Smooth muscle cell of the brain vasculature (primary cell): ENCODE measurements around the gene IL12RB1.
"Not testable (repeated sequence)": the region's sequence is repeated elsewhere in the genome, so short reads cannot be mapped to it uniquely, and the experiment has no call there.

Experiments
- DNase-seq: peaks from one replicate; pipeline ENCODE4 v3.0.0-alpha.2; 2012; ENCODE audit warnings: low read depth, low spot score

The IL12RB1 gene

GRCh38 chr19:18089726-18090125 lies 3.0 kb upstream of the IL12RB1 start:
- DNase-seq: no peak

- not testable (repeated sequence) for DNase-seq
These were observed 2.4 kb upstream of the IL12RB1 start for GRCh38 chr19:18089096-18089541.

GRCh38 chr19:18085702-18086457 lies 854 bp downstream of the IL12RB1 start:
- DNase-seq: no peak

- DNase-seq: no peak
These were observed 2.6 kb downstream of the IL12RB1 start for GRCh38 chr19:18083929-18084684.

- DNase-seq: no peak
These were observed 12.5 kb downstream of the IL12RB1 start for GRCh38 chr19:18074192-18074591.

- no peak for DNase-seq
These were observed 13.5 kb downstream of the IL12RB1 start for GRCh38 chr19:18073197-18073596.

- DNase-seq: no peak
These were observed 14.4 kb downstream of the IL12RB1 start for GRCh38 chr19:18072335-18072734.

GRCh38 chr19:18070181-18070580 lies 16.6 kb downstream of the IL12RB1 start:
- no peak for DNase-seq

GRCh38 chr19:18069383-18069782 lies 17.4 kb downstream of the IL12RB1 start:
- DNase-seq: no peak

GRCh38 chr19:18068395-18068794 lies 18.3 kb downstream of the IL12RB1 start:
- no peak for DNase-seq

GRCh38 chr19:18065173-18065495 lies 21.6 kb downstream of the IL12RB1 start:
- DNase-seq: no peak

- no peak for DNase-seq
These were observed 23.3 kb downstream of the IL12RB1 start for GRCh38 chr19:18063463-18063862.

- no peak for DNase-seq
These were observed 24.7 kb downstream of the IL12RB1 start for GRCh38 chr19:18062028-18062427.

- DNase-seq: no peak
These were observed 26.3 kb downstream of the IL12RB1 start for GRCh38 chr19:18060472-18060871.

- DNase-seq: no peak
These were observed 26.8 kb downstream of the IL12RB1 start for GRCh38 chr19:18059902-18060301.

GRCh38 chr19:18059297-18059696 lies 27.4 kb downstream of the IL12RB1 start:
- DNase-seq: no peak

- peak; percentile 64 for DNase-seq
These were observed 28.3 kb downstream of the IL12RB1 start for GRCh38 chr19:18058208-18059009.

GRCh38 chr19:18057557-18057956 lies 29.2 kb downstream of the IL12RB1 start:
- DNase-seq: no peak

GRCh38 chr19:18055967-18056366 lies 30.8 kb downstream of the IL12RB1 start:
- no peak for DNase-seq

GRCh38 chr19:18053576-18054219 lies 33.0 kb downstream of the IL12RB1 start:
- DNase-seq: no peak

GRCh38 chr19:18051887-18052286 lies 34.8 kb downstream of the IL12RB1 start:
- no peak for DNase-seq

GRCh38 chr19:18049385-18049784 lies 37.3 kb downstream of the IL12RB1 start:
- peak; percentile 29 for DNase-seq
